Uterus (tissue), 2 donors: ENCODE measurements around the gene F12.

ENCODE experiments used
- CTCF ChIP-seq, 4 experiments: fragments of 200-600 bp in 2 of 4; fragments of 450-650 bp in 2 of 4; sonication (generic) in 2 of 4; IDR thresholded peaks; one replicate each; pipeline ENCODE4 v1.5.1; 2016 to 2019; ENCODE audit warnings: antibody characterized with exemption in 4 of 4, mild to moderate bottlenecking in 2 of 4, moderate library complexity in 1 of 4
- POLR2A ChIP-seq, 2 donors: fragments of 450-650 bp; IDR thresholded peaks; one replicate each; pipeline ENCODE4 v1.6.1; 2016; ENCODE audit warnings: antibody characterized with exemption in 2 of 2, mild to moderate bottlenecking in 1 of 2, moderate library complexity in 1 of 2

GRCh38 chr5:177440990-177441780 lies 31.8 kb upstream of the F12 start:
- TF ChIP-seq CTCF (IDR thresholded peaks at IDR 0.05) (no peak), POLR2A (IDR thresholded peaks at IDR 0.05) (no peak)
